Stimulated activated CD4-positive, alpha-beta T cell treated with anti-CD3 and anti-CD28 coated beads, Interleukin-4, amount 100 ng/mL, for 48 hours (primary cell): ENCODE measurements around the gene CCDC73.
"Not testable (repeated sequence)": the region's sequence is repeated elsewhere in the genome, so short reads cannot be mapped to it uniquely, and the experiment has no call there.

Experiments
- DNase-seq, 2 donors: peaks; one replicate each; pipeline ENCODE4 v3.0.0-alpha.2; 2020; ENCODE audit warnings: low read depth in 2 of 2

The CCDC73 gene

DNA sequence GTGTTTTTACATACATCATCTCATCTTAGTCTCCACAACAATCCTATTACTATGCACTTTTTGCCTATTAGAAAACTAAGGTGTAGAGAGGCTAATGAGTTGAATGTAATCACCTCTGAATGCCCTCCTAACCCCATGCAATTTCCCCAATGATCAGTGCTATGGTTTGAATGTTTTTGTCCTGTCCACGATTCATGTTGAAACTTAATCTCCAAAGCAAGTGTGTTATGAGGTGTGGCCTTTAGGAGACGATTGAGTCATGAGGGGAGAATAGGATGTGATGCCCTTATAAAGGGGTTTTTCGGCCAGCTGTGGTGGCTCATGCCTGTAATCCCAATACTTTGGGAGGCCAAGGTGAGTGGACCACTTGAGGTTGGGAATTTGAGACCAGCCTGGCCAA lies 2.0 kb upstream of the CCDC73 start:
- no peak for DNase-seq

DNA sequence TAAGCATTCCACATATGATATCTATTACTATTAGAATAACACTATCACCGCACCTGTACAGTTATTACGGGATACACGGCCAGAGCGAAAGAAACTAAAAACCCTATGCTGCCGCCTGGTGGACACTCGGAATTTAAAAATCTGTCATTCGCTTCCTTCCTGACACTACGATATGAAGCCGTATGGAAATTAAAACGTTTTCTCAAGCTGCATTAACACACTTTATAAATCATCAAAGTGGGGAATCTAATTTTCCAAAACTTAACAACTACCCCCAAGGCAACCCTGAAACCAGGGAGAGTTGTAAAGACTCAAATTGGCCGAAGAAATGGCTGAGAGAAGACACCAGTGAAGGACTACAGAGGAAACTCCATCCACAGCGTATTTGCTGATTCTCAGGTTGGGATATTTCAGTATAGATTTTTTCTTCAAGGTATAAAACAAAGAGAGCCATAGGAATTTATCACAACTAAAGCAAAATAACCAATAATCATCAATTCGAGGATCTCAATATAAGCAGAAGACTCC lies 1.4 kb downstream of the CCDC73 start:
- peak; percentile 49 to 63 for DNase-seq

DNA sequence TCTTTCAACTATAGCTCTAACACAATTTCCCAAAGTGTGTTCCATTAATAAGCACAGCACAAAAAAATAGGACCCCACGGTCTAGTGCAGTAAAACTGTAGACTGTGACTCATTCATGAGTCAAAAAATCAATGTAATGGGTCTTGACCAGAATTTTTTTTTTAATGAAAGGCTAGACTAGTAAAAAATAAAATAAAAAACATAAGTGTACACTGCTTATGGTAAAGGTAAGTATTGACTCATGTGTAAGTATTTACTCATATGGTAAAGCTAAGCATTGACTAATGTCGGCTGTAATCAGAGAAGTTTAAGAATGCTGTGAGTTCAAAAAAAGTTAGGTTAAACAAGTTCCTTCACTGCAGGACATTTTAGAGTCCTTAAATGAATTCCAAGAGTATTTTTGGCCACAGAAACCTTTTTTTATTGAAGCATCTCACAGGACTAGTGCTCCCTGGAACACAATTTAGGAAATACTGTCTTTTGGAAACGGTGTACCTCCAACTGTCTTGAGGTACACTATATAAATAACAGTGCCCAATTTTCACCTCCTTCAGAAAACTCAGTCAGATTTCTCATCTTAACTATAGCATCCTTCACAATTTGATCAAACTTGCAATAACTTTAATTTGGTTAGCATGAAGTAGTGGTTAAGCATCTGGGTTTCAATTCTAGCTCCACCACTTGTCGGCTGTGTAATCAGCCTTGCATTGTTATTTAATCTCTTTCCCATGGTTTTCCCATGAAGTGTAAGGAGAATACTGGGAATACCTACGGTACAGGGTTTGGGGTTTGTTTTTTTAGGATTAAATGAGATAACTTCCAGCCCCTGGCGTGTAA lies 2.1 kb downstream of the CCDC73 start:
- no peak for DNase-seq

DNA sequence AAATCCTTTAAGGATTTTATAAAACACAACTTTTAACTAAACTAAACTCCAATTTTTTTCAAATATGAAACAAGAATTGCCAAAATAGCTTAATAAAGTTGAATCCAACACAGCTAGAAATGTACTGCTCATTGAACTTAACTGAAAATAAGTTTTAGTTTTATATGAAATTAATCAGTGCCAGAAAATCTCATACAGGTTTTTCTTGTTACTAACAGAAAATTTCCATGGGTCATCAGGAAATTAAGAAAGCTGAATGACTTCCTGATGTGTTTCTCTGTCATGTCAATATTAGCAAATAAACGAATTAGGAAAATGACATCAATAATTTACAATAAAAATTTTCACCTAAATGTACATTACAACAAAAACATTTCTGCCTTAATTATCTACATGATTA lies 3.5 kb downstream of the CCDC73 start:
- DNase-seq: no peak

DNA sequence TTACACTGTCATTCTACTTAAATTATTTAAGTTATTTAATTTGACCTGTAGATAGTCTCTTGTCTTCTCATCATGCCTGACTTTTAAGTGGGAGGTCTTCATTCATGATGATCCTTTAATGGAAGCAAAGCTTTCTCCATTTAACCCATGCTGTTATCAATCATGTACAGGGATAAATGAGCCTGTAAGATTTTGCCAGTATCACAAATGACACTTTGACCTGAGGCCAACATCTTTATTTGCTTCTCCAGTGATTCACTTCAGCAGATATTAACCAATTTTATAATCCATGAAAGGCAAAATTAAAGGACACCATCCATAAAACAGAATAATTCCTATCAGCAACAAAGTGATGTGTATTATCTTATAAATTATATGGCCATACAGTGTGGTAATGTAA lies 7.7 kb downstream of the CCDC73 start:
- DNase-seq: no peak

DNA sequence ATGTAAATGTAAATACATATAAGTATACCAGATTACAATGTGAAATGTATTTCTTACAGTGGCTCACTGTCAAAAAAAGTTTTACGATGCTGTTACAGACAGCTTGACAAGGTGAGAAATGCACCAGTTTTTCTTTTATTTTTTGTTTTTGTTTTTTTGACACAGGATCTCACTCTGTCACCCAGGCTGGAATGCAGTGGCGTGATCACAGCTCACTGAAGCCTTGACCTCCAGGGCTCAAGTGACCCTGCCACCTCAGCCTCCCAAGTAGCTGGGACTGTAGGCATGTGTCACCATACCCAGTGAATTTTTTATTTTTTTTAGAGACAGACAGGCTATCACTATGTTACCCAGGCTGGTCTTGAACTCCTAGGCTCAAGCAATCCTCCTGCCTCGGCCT lies 9.2 kb downstream of the CCDC73 start:
- DNase-seq: no peak

DNA sequence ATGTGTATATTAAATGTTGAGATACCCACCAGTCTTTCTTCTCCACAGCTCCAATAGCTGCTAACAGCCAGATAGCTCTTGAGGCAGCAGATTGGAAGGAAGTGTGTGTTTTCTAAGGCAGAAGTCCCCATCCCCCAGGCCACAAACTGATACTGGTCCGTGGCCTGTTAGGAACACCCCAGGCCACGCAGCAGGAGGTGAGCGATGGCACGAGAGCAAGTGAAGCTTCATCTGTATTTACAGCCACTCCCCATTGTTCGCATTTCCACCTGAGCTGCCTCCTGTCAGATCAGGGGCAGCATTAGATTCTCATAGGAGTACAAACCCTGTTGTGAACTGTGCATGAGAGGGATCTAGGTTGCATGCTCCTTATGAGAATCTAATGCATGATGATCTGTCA lies 12.7 kb downstream of the CCDC73 start:
- DNase-seq: no peak

DNA sequence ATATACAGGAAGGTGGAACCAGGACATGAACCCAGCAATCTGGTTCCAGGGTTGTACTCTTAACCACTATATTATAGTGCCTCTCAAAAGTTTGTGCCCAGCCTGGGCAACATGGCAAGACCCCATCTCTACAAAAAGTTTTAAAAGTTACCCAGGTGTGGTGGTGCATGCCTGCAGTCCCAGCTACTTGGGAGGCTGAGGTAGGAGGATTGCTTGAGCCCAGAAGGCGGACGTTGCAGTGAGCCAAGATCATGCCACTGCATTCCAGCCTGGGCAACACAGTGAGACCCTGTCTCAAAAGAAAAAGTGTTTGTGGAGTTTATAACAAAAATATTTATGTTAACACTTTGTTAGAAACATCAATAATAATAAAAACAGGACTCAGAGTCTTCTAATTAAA lies 13.6 kb downstream of the CCDC73 start:
- not testable (repeated sequence) for DNase-seq

DNA sequence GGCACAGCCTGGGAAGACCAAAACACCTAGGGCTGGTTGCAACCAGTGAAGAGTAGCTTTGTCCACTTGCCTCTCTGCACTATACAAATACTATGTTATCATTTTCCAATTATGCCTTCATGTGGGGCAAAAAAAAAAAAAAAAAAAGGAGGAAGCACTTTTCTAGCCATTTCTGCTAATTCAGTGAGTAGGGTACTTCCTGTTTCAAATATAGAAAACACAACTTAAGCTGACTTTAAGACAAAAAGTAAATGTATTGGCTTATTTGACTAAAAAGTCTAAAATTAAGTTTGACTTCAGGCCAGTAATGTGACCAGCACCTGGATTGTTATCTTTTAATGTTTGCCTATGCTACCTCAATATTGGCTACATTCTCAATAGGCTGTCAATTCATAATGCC lies 15.3 kb downstream of the CCDC73 start:
- no peak for DNase-seq

DNA sequence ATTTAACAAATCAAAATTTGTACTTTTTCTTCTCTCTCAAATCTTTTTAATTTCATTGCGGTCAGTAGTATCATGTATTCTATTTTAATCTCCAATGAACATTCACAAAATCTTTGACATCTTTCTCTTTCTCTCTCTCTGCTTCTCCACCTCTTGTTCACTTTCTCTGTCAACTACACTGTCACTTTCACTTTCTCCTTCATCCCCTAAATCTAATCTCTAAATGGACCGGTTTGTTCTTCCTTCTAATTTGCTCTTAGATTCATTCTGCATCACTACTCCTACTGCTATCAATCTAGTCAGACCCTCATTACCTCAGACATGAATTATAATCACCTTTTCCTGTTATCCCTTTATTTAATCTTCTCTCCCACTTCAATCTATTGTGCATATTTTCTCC lies 18.6 kb downstream of the CCDC73 start:
- no peak for DNase-seq

DNA sequence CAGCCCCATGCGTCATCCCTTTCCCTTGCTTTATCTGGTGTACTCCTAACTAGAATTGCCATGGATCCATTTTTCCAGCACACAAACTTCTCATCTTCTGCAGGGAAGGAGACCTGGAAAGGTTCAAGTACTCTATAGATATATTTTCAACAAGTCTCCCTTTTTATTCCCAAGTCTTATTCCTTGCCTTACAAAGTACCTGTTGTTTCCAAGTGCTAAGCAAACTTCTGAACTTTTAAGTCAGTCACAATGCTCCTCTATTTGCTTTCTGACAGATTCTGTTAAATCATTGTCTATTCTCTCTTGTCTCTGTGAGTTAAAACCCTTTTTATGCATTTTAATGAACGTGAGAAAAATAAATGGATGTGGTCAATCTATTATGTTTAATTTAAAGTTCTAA lies 20.4 kb downstream of the CCDC73 start:
- no peak for DNase-seq

DNA sequence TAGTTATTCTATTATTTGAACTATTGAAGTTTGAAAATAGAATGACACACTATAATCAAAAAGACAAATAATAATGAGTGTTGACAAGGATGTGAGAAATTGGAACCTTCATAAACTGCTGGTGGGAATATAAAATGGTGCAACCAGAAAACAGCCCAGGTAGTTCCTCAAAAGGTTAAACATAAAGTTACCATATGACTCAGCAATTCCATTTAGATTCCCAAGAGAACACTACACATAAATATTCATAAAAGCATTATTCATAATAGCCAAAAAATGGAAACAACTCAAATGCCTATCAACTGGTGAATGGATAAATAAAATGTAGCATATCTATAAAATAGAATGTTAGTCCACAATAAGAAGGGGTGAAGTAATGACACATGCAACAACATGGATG lies 21.7 kb downstream of the CCDC73 start:
- no peak for DNase-seq

DNA sequence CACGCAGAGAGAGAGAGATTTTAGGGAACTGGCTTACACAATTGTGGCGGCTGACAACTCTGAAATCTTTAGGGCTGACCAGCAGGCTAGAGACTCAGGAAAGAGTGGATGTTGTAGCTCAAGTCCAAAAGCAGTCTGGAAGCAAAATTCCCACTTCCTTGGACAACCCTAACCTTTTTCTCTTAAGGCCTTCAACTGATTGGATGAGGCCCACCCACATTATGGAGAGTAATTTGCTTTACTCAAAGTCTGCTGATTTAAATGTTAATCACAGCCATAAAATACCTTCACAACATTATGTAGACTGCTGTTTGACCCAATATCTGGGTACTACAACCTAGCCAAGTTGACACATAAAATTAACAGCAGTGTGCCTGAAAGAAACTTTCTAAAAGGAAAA lies 32.7 kb downstream of the CCDC73 start:
- DNase-seq: not testable (repeated sequence)

DNA sequence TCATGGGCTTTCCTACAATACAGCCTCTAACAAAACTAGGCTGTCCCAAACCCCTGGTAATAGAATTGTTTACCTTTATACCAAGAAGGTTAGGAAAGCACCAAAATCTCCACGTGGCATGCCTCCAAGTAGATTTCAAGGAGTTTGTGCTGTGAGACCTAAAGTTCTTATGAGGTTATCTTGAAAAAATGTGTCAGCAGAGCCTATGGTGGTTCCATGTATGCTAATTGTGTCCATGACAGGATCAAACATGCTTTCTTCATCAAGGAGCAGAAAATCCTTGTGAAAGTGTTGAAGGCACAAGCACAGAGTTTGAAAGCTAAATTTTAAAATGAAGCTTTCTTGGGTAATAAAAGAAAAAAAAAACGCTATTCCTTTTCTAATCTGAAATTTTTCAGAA lies 36.2 kb downstream of the CCDC73 start:
- no peak for DNase-seq

DNA sequence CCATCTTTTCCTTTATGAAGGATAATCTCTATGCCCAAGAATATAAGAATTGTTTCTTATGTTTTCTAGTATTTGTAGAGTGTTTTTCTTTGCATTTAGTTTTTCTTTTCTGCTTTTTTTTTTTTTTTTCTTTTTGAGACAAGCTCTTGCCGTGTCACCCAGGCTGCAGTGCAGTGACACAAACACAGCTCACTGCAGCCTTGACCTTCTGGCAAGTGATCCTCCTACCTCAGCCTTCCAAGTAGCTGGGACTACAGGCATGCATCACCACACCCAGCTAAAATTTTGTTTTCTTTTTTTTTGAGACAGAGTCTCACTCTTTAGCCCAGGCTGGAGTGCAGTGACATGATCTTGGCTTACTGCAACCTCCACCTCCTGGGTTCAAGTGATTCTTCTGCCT lies 41.3 kb downstream of the CCDC73 start:
- DNase-seq: not testable (repeated sequence)

DNA sequence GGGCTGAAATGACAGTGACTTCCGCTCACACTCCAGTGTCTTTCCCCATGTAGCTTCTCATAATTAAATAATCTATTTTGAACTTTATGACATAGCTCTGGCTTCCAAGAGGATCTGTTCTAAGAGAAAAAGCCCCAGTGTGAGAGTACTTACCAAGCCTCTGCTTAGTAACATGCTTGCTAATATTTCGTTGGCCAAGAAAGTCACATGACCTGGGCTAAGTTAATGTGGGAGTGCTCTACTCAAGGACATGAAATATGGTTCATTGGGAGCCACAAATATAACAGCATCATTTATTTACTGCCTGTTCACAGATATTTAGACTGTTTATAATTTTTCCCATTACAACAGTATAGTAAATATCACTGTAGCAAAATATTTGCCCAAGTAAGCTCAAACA lies 42.5 kb downstream of the CCDC73 start:
- DNase-seq: no peak

DNA sequence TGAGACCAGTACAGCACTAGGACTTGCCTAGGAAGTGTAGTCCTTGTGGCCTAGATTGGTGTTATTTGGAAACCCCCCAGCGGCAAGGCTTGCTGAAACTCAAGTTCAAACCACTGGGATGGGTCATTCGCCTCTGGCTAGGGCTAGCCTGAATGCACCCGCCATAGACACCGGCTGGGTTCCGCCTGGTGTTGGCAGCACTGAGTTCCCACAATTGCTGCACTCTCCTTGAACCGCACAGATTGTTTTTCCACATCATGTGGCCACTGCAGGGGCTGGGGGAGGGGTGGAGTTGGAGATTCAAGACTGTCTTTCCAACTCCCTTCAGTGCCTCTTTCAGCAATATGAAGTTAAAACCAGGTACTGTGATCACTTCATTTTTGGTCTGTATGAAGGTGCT lies 43.1 kb downstream of the CCDC73 start:
- no peak for DNase-seq

DNA sequence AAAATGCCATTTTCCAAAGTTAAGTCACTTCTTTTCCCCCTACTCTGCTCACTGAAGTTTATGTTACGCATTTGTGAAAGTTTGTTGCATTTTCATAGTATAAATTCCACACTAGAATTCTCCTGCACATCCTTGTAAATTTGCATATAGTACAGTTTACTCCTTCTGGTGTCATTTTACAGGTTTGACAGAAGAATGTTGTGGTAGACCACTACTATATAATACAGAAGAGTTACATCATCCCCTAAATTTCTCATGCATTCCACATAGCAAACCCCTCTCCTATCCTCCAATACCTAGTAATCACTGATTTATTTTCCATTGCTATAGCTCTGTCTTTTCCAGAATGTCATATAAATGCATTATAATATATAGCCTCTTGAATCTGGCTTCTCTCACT lies 64.5 kb downstream of the CCDC73 start:
- no peak for DNase-seq

DNA sequence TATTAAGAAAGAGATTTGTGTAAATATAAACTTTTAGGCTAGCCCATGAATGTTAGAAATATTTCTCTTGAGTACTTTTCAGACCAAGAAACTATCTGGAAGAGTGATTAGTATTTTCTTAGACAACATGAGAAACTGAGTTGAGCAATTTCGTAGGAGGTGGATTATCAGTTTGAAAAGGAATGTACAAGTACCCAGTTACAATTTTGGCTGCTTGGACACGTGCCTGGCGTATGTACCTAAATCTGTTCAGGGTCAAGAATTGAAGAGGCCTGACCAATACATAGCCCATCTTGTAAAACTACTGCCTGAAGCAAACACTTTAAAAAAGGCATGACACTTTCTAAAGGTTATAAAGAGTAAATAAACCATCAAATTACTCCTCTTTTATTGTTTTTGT lies 71.1 kb downstream of the CCDC73 start:
- no peak for DNase-seq

DNA sequence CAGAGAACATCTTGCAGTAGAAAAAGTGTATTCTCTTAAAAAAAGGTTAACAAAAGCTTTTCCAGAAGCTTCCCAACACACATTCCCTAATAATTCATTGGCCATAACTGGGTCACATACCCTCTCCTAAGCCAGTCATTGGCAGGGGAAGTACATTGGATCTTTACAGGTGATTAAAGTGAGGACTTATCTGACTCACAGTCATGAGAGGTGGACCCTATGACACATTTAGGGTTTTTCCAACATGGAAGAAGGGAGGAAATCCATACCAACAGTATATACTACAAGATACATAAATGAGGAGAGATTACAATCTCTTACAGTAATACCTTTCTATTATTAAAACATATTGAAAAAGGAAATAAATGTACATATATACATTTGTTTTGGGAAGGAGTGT lies 72.2 kb downstream of the CCDC73 start:
- no peak for DNase-seq

DNA sequence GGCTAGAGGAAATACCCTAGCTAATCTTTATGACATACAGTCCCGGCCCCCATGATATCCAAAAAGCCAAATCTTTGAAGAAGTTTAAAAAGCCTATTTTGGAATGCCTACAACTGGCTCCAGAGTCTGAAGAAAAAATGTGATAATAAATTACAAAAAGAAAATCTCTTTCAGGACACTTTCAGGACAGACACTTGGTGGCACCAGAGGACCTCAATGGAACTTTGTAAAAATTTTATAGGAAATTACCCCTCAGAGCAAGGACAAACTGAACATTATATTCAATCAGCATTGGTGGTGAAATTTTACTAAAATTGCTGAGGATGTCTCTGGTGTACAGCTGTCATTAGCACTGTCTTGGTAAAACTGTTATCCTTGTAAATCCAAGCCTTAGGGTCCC lies 81.0 kb downstream of the CCDC73 start:
- no peak for DNase-seq

DNA sequence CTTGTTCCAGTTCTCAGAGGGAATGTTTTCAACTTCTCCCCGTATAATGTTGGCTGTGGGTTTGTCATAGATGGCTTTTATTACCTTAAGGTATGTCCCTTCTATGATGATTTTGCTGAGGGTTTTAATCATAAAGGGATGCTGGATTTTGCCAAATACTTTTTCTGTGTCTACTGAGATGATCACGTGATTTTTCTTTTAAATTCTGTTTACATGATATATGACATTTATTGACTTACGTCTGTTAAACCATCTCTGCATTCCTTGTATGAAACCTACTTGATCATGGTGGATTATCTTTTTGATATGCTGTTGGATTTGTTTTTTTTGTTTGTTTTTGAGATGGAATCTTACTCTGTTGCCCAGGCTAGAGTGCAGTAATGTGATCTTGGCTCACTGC lies 85.5 kb downstream of the CCDC73 start:
- DNase-seq: not testable (repeated sequence)

DNA sequence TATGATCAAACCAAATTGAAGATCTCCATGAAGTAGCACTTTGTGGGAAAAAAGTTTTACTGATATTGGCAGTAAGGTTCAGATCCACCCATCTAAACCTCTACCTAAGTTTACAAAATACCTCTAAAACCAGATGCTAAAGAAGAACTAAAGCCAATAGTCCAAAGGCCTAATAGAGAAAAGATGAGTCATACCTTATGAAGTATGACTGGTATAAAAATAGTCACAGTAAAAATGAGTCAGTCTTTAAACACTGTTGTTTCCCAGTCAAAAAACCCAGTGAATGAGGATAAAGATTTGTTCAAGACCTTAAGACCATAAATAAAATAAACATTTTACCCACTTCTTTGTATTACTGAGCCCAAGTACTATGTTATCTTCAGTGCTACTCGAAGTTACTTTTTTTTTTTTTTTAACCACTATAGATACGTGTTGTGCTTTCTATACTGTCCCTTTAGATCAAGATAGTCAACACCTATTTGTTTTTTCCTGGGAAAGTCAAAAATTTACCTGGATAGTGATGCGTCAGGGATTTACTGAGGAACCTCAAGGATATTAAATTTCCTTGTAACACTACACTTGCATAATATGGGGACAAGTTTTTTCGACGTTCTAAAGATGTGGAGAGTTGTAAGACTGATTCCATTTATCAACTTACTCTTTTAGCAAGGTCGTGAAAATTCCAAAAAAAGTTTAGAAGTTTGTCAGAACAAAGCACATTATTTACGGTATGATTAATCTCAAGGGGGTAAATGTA lies 87.3 kb downstream of the CCDC73 start:
- no peak for DNase-seq
